HepG2 (cell line): Measurements from ENCODE around the gene C5orf15. TPM values are rescaled to one million over a fixed set of nuclear protein-coding genes. Genes with fewer than 3 reads are reported as not detected.

ENCODE experiments used
- ATAC-seq: fragments of 200-7000 bp; cut with Tn5 transposase; 3 replicates; pipeline ENCODE4 v1.9.1; 2020; ENCODE audit warnings: mild to moderate bottlenecking, moderate library complexity
- Bru-seq: library from RNA; stranded (reverse); fragments of 400-500 nt; gene quantifications from one replicate; lab custom pipeline; 2021; lab: Mats Ljungman, UMichigan
- BruChase-seq, 2 experiments: library from RNA; stranded (reverse); fragments of 400-500 nt; gene quantifications; one replicate each; lab custom pipeline; 2021; lab: Mats Ljungman, UMichigan
- BruUV-seq: library from RNA; stranded (reverse); fragments of 400-500 nt; replicated peaks from 2 replicates; lab custom pipeline; 2021; lab: Mats Ljungman, UMichigan
- CTCF ChIA-PET: fragments of 300-600 bp; formaldehyde crosslinking; extraction: SDS; loops from one replicate; lab custom pipeline; 2021; ENCODE audit warnings: low total read pairs, inconsistent platforms, low intra/inter-chr PET ratio; lab: Yijun Ruan, JAX
- POLR2A ChIA-PET: fragments of 350-600 bp; sonication (Branson Sonifier 250); formaldehyde crosslinking; loops from one replicate; lab custom pipeline; 2020; ENCODE audit warnings: antibody characterized with exemption, inconsistent platforms; lab: Yijun Ruan, JAX
- DNase-seq: peaks from one replicate; pipeline ENCODE4 v3.0.0-alpha.2; 2015; ENCODE audit warnings: low spot score
- FAIRE-seq: peaks from 3 replicates; lab custom pipeline; 2011; peaks lifted over from hg19 to GRCh38; lab: Jason Lieb, UNC
- H2AFZ ChIP-seq: one replicate; pipeline ENCODE4 v1.6.1; 2011; ENCODE audit warnings: low read length, inconsistent platforms
- H3K27ac ChIP-seq: fragments of 300-600 bp; 3 replicates; pipeline ENCODE4 v1.8.0; 2011; ENCODE audit warnings: mixed run types, mild to moderate bottlenecking, mixed read lengths, low read length, inconsistent platforms; ENCODE audit not compliant: insufficient read depth; ENCODE audit errors: extremely low read length
- H3K27me3 ChIP-seq, 2 experiments: fragments of 200-600 bp in 1 of 2; 2 replicates in 1 of 2; 3 replicates in 1 of 2; pipeline versions ENCODE4 v1.6.0 to v1.8.0; 2011; ENCODE audit warnings: low read length in 2 of 2, mild to moderate bottlenecking in 2 of 2, moderate library complexity in 2 of 2, inconsistent platforms in 1 of 2; ENCODE audit not compliant: insufficient read depth in 2 of 2, control insufficient read depth in 1 of 2
- H3K36me3 ChIP-seq, 2 experiments: fragments of 200-600 bp in 1 of 2; replicated peaks in 1 of 2; 2 replicates in 1 of 2; 3 replicates in 1 of 2; pipeline versions ENCODE4 v1.5.1 to v1.8.0; 2011; ENCODE audit warnings: low read length in 2 of 2, inconsistent platforms in 1 of 2; ENCODE audit not compliant: insufficient read depth in 2 of 2, control insufficient read depth in 1 of 2
- H3K4me1 ChIP-seq: 2 replicates; pipeline ENCODE4 v1.5.1; 2012; ENCODE audit warnings: low read length, inconsistent platforms; ENCODE audit not compliant: insufficient read depth
- H3K4me2 ChIP-seq: 2 replicates; pipeline ENCODE4 v1.6.0; 2011; ENCODE audit warnings: low read depth, low read length, inconsistent platforms
- H3K4me3 ChIP-seq, 3 experiments: fragments of 200-600 bp in 1 of 3; sonication (generic), shearing (Covaris generic) in 1 of 3; replicated peaks in 1 of 3; 2 replicates each; pipeline ENCODE4 v1.5.1; 2011 to 2016; ENCODE audit warnings: low read length in 3 of 3, inconsistent platforms in 2 of 3, low read depth in 2 of 3, mild to moderate bottlenecking in 2 of 3, control low read depth in 1 of 3, mixed read lengths in 1 of 3; ENCODE audit not compliant: insufficient read depth in 1 of 3
- H3K79me2 ChIP-seq: one replicate; pipeline ENCODE4 v1.6.1; 2011; ENCODE audit warnings: low read length, inconsistent platforms; ENCODE audit not compliant: insufficient read depth
- H3K9ac ChIP-seq: 2 replicates; pipeline ENCODE4 v1.6.0; 2011; ENCODE audit warnings: mild to moderate bottlenecking, low read depth, low read length, inconsistent platforms; ENCODE audit not compliant: insufficient read depth
- H3K9me3 ChIP-seq: 2 replicates; pipeline ENCODE4 v1.5.1; 2012; ENCODE audit warnings: mild to moderate bottlenecking, low read length
- H4K20me1 ChIP-seq: 2 replicates; pipeline ENCODE4 v1.6.0; 2011; ENCODE audit warnings: inconsistent platforms, mild to moderate bottlenecking, low read length, moderate library complexity; ENCODE audit not compliant: insufficient read depth
- CBX2 ChIP-seq, 2 experiments: fragments of 200-600 bp in 1 of 2; sonication (generic); formaldehyde crosslinking in 1 of 2; IDR thresholded peaks; 2 replicates each; pipeline versions ENCODE4 v1.7.0 to v1.8.1; 2018 to 2022; ENCODE audit warnings: low read depth in 2 of 2, low read length in 1 of 2, mild to moderate bottlenecking in 1 of 2, missing genetic modification reagents in 1 of 2
- ESRRA ChIP-seq: sonication (generic); formaldehyde crosslinking; IDR thresholded peaks from 2 replicates; pipeline ENCODE4 v1.5.1; 2020; ENCODE audit warnings: mild to moderate bottlenecking, low read depth, missing genetic modification reagents
- GATAD2A ChIP-seq: IDR thresholded peaks from 2 replicates; pipeline ENCODE4 v1.6.1; 2016
- NAIF1 ChIP-seq: sonication (generic); formaldehyde crosslinking; IDR thresholded peaks from 2 replicates; pipeline ENCODE4 v1.5.0; 2020; ENCODE audit warnings: mild to moderate bottlenecking, missing genetic modification reagents, borderline replicate concordance
- PHF21A ChIP-seq: sonication (generic); formaldehyde crosslinking; IDR thresholded peaks from 2 replicates; pipeline ENCODE4 v1.5.0; 2020; ENCODE audit warnings: mild to moderate bottlenecking, missing genetic modification reagents
- RFX1 ChIP-seq: fragments of 450-650 bp; IDR thresholded peaks from 2 replicates; pipeline ENCODE4 v1.6.1; 2017
- SAFB2 ChIP-seq: sonication (generic); formaldehyde crosslinking; IDR thresholded peaks from 2 replicates; pipeline ENCODE4 v1.5.1; 2020; ENCODE audit warnings: missing genetic modification reagents, low read depth, mild to moderate bottlenecking, borderline replicate concordance
- TCF12 ChIP-seq, 2 experiments: fragments of 450-650 bp in 1 of 2; sonication (generic) in 1 of 2; formaldehyde crosslinking in 1 of 2; IDR thresholded peaks; 2 replicates each; pipeline versions ENCODE4 v1.6.1 to v1.8.0; 2017 to 2022; ENCODE audit warnings: antibody characterized with exemption in 1 of 2, mild to moderate bottlenecking in 1 of 2, missing genetic modification reagents in 1 of 2, moderate library complexity in 1 of 2
- THRA ChIP-seq: sonication (generic); formaldehyde crosslinking; IDR thresholded peaks from 2 replicates; pipeline ENCODE4 v1.4.0; 2020; ENCODE audit warnings: missing genetic modification reagents, borderline replicate concordance
- ZNF33B ChIP-seq: sonication (generic); formaldehyde crosslinking; IDR thresholded peaks from 2 replicates; pipeline ENCODE4 v1.5.1; 2020; ENCODE audit warnings: mild to moderate bottlenecking, missing genetic modification reagents
- ZNF556 ChIP-seq: sonication (generic); formaldehyde crosslinking; IDR thresholded peaks from 2 replicates; pipeline ENCODE4 v1.4.0; 2020; ENCODE audit warnings: mild to moderate bottlenecking, missing genetic modification reagents, borderline replicate concordance
- ZNF761 ChIP-seq: sonication (generic); formaldehyde crosslinking; conservative IDR thresholded peaks from 2 replicates; pipeline ENCODE4 v1.4.0; 2020; ENCODE audit warnings: mild to moderate bottlenecking, missing genetic modification reagents
- ZSCAN29 ChIP-seq: sonication (generic); formaldehyde crosslinking; conservative IDR thresholded peaks from 2 replicates; pipeline ENCODE4 v1.4.0; 2020; ENCODE audit warnings: mild to moderate bottlenecking, missing genetic modification reagents
- ZSCAN5A ChIP-seq: sonication (generic); formaldehyde crosslinking; IDR thresholded peaks from 2 replicates; pipeline ENCODE4 v1.8.0; 2022; ENCODE audit warnings: mild to moderate bottlenecking, missing genetic modification reagents, borderline replicate concordance
- WGBS: methylation state at CpG from one replicate; pipeline ENCODE4 v1.1.6; 2017; ENCODE audit warnings: low lambda C conversion rate; 5-methylcytosine and 5-hydroxymethylcytosine counted together
- in situ Hi-C: cut with HindIII; loops from 2 replicates; pipeline ENCODE4 v1.10.0; 2017; ENCODE audit warnings: low pct_unique_long_range_greater_than_20kb; ENCODE audit not compliant: extremely low pct_ligation_motif_present
- intact Hi-C: fragments of 100-400 bp; cut with micrococcal nuclease; formaldehyde crosslinking; loops from one replicate; pipeline ENCODE4 v1.10.0; 2022; ENCODE audit not compliant: unreplicated experiment
- long read RNA-seq, 2 experiments: library from RNA in 1 of 2; library from polyadenylated mRNA in 1 of 2; stranded (forward) in 1 of 2; unstranded in 1 of 2; transcript quantifications; one replicate each; pipeline ENCODE4 v2.0.0, GENCODE V29; 2019 to 2022
- polyA minus RNA-seq, 3 experiments: library from RNA; depleted of rRNA, polyadenylated mRNA; stranded (reverse); fragments of >200 nt; gene quantifications; 2 replicates each; pipeline ENCODE4 v1.2.3, GENCODE V29; 2011; ENCODE audit warnings: low replicate concordance in 1 of 3
- polyA plus RNA-seq, 8 experiments: library from polyadenylated mRNA; depleted of rRNA in 3 of 8; stranded (reverse) in 7 of 8; unstranded in 1 of 8; fragments of >200 nt; fragmentation: Illumina TruSeq in 4 of 8; extraction: Trizol in 4 of 8; gene quantifications; 2 replicates each; pipeline versions ENCODE4 v1.2.1 to v1.2.3, GENCODE V29; 2011 to 2016; ENCODE audit warnings: low read depth in 4 of 8, missing spikeins in 1 of 8, mixed read lengths in 1 of 8; ENCODE audit not compliant: insufficient read depth in 1 of 8
- total RNA-seq, 5 experiments: library from RNA; depleted of rRNA; stranded (reverse); fragments of >200 nt; fragmentation: Illumina TruSeq; extraction: Trizol; gene quantifications; 2 replicates each; pipeline ENCODE4 v1.2.3, GENCODE V29; 2016; ENCODE audit warnings: low read depth in 1 of 5

Gene C5orf15
- total RNA-seq (2016; rRNA removed; fragmentation: Illumina TruSeq; extraction: Trizol) (35.7 and 58.5 TPM in 2 replicates), polyA plus RNA-seq (2011; rRNA removed) (82.7 and 84.1 TPM in 2 replicates), polyA minus RNA-seq (2011; rRNA and poly(A)+ RNA removed; ENCODE audit: low replicate concordance) (27.4 and 37.7 TPM in 2 replicates), Bru-seq, nascent RNA (percentile 94 among the genes with signal in this experiment), BruChase-seq, experiment 1, labeled RNA remaining after a 6-hour chase (percentile 98 among the genes with signal in this experiment), BruChase-seq, experiment 2, labeled RNA remaining after a 2-hour chase (percentile 98 among the genes with signal in this experiment)
- total RNA-seq (2016; cell fraction: cytosol; rRNA removed; fragmentation: Illumina TruSeq; extraction: Trizol; ENCODE audit: low read depth) = 5.8 and 7.0 TPM in 2 replicates
- total RNA-seq (2016; cell fraction: insoluble cytoplasmic fraction; rRNA removed; fragmentation: Illumina TruSeq; extraction: Trizol) = 32.4 and 58.3 TPM in 2 replicates
- total RNA-seq (2016; cell fraction: membrane; rRNA removed; fragmentation: Illumina TruSeq; extraction: Trizol) = 14.0 and 15.0 TPM in 2 replicates
- 50.5 and 53.2 TPM in 2 replicates for total RNA-seq (2016; cell fraction: nucleus; rRNA removed; fragmentation: Illumina TruSeq; extraction: Trizol)
- 55.7 and 70.1 TPM in 2 replicates for polyA plus RNA-seq (2011; cell fraction: cytosol; rRNA removed)
- 26.9 and 28.5 TPM in 2 replicates for polyA plus RNA-seq (2011; cell fraction: nucleus; rRNA removed)
- polyA plus RNA-seq (2012) = 50.8 and 57.3 TPM in 2 replicates
- polyA plus RNA-seq (2016; cell fraction: cytosol; fragmentation: Illumina TruSeq; extraction: Trizol; ENCODE audit: low read depth) = 4.5 and 5.3 TPM in 2 replicates
- 54.9 and 56.5 TPM in 2 replicates for polyA plus RNA-seq (2016; cell fraction: insoluble cytoplasmic fraction; fragmentation: Illumina TruSeq; extraction: Trizol; ENCODE audit: low read depth)
- polyA plus RNA-seq (2016; cell fraction: membrane; fragmentation: Illumina TruSeq; extraction: Trizol; ENCODE audit: low read depth) = 13.6 and 14.8 TPM in 2 replicates
- 125 and 131 TPM in 2 replicates for polyA plus RNA-seq (2016; cell fraction: nucleus; fragmentation: Illumina TruSeq; extraction: Trizol; ENCODE audit: insufficient read depth, low read depth)
- 57.0 and 75.9 TPM in 2 replicates for polyA minus RNA-seq (2011; cell fraction: cytosol; rRNA and poly(A)+ RNA removed)
- polyA minus RNA-seq (2011; cell fraction: nucleus; rRNA and poly(A)+ RNA removed) = 20.3 and 34.9 TPM in 2 replicates
- long read RNA-seq, experiment 1, transcript C5orf15-201 (3 exons, 2,358 nt) = major isoform, 123 of 131 reads
- long read RNA-seq, experiment 1, partial matches to known transcripts = 5 of 131 reads
- long read RNA-seq, experiment 1, other reads (novel, unspliced or antisense) = 3 of 131 reads
- long read RNA-seq, experiment 2, transcript C5orf15-201 (3 exons, 2,358 nt) = major isoform, 10 of 158 reads
- long read RNA-seq, experiment 2, partial matches to known transcripts = 3 of 158 reads
- long read RNA-seq, experiment 2, other reads (novel, unspliced or antisense) = 145 of 158 reads

DNA sequence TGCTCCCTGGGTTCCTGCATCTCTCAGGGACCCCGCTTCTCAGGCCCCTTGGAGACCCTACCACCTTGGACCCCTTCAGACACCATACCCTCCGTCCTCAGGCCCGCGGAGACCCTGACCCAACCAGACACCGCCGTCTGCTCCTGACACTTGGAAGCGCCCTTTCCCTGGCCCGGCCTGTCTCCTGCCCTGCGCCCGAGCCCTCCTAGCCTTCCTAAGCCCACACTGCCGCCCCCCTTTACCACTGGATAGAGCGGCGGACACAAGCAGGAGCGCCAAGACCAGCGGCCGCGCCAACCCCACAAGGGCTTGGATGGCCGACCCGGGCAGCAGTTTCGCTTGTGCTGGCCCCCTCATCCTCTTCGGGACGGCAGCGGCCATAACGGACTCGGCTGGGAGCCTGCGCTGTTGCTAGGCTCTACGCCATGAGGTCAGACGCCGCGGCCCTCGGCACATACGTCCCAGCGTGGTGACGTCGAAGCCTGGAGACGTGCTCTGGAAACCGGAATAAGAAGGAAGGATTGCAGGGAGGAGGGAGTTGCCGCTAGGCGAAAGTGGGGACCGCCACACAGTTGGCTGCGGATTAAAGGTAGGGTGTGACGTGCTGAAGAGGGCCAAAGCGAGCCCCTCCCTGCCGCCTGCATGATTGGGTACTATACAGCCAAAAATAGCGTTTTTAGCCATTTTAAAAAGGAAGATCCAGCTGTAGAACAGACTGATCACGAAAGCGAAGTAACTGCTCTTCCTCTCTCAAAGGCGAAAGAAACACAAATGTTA, at the start of gene C5orf15:
Gene C5orf15, minus strand, starts transcription at position 422 of the 777 bp plus-strand sequence. Its CDS starts 41 bp downstream, at position 381.
- FAIRE-seq (peak; percentile 83), ATAC-seq (peak; percentile 94), DNase-seq (peak; percentile 95)
- intact Hi-C loops = no loop called here
- BruUV-seq = no TSS peak
- no peak within 1 kb of the TSS for H2AFZ ChIP-seq
- no peaks in the 10 kb centered on the region for H4K20me1 ChIP-seq
- no peaks in the 10 kb centered on the region; a peak in 1 of 5 replicates for H3K27me3 ChIP-seq
- peaks cover 4 to 11% of the 10 kb centered on the region in 2 experiments; a peak in 4 of 5 replicates for H3K36me3 ChIP-seq
- no peaks in the 10 kb centered on the region for H3K9me3 ChIP-seq
- peak within 1 kb of the TSS; percentile 93 for H3K27ac ChIP-seq
- peak within 1 kb of the TSS; percentile 90 for H3K4me2 ChIP-seq
- peaks cover 51% of the 10 kb centered on the region for H3K4me1 ChIP-seq
- ChIA-PET POLR2A (interaction anchor here (1.0 to 5.0 kb wide), 8 partner anchors 10 to 71 kb away, joined by 4 to 94 read pairs (median 22); partner anchors contain the start of gene VDAC1), CTCF (no interaction called here)
- in situ Hi-C loops = no loop called here
- under 1% methylated on average over 31 of the region's 48 CpGs for WGBS
- H3K79me2 ChIP-seq = peaks cover 48% of the 10 kb centered on the region
- peak within 1 kb of the TSS; percentile 80 to 98 (median 93) for H3K4me3 ChIP-seq
- H3K9ac ChIP-seq = peak within 1 kb of the TSS; percentile 95
- no peak for TF ChIP-seq ZSCAN29
- no peak; the same call in 1 of the 2 replicates for TF ChIP-seq SAFB2 (CRISPR knock-in tag)
- peak; percentile 96 for TF ChIP-seq ZNF33B (CRISPR knock-in tag)
- TF ChIP-seq GATAD2A (CRISPR knock-in tag) = peak; percentile 77
- TF ChIP-seq NAIF1 (CRISPR knock-in tag) = 0 out of 2 replicates have a peak, but pooled peaks have one; percentile 29
- peak; percentile 30; the same call in 1 of the 2 replicates for TF ChIP-seq ESRRA (CRISPR knock-in tag)
- peak; percentile 65; the same call in 1 of the 2 replicates for TF ChIP-seq ZNF761 (CRISPR knock-in tag)
- TF ChIP-seq TCF12 (IDR thresholded peaks at IDR 0.05) = no peak
- peak; percentile 65; the same call in 1 of the 2 replicates for TF ChIP-seq TCF12 (CRISPR knock-in tag; IDR thresholded peaks at IDR 0.05)
- TF ChIP-seq ZSCAN5A (CRISPR knock-in tag) = no peak
- peak; percentile 78 for TF ChIP-seq THRA (CRISPR knock-in tag)
- TF ChIP-seq RFX1 = peak; percentile 63; the same call in 1 of the 2 replicates
- TF ChIP-seq ZNF556 = peak; percentile 72; the same call in 1 of the 2 replicates
- TF ChIP-seq PHF21A (CRISPR knock-in tag) = peak; percentile 68
- TF ChIP-seq CBX2 (IDR thresholded peaks at IDR 0.05; ENCODE audit: low read depth, low read length) = no peak
- no peak for TF ChIP-seq CBX2 (CRISPR knock-in tag; IDR thresholded peaks at IDR 0.05; ENCODE audit: low read depth)
